NB4 (cell line): ENCODE data around the gene HEMK1.

ENCODE experiments used
- MYC ChIP-seq: IDR thresholded peaks from 2 replicates; pipeline ENCODE4 v1.6.1; 2011; ENCODE audit warnings: low read depth, low read length
- POLR2A ChIP-seq: IDR thresholded peaks from 2 replicates; pipeline ENCODE4 v1.6.1; 2011; ENCODE audit warnings: mild to moderate bottlenecking; ENCODE audit not compliant: insufficient read length; ENCODE audit errors: extremely low read depth
- TF ChIP-seq, protein P1 (sequence below): IDR thresholded peaks from one replicate; pipeline ENCODE4 v1.5.1; 2012; ENCODE audit warnings: low read depth, low read length
- TF ChIP-seq, protein P2 (sequence below): IDR thresholded peaks from 2 replicates; pipeline ENCODE4 v1.6.1; 2011; ENCODE audit warnings: low read depth, low read length

DNA sequence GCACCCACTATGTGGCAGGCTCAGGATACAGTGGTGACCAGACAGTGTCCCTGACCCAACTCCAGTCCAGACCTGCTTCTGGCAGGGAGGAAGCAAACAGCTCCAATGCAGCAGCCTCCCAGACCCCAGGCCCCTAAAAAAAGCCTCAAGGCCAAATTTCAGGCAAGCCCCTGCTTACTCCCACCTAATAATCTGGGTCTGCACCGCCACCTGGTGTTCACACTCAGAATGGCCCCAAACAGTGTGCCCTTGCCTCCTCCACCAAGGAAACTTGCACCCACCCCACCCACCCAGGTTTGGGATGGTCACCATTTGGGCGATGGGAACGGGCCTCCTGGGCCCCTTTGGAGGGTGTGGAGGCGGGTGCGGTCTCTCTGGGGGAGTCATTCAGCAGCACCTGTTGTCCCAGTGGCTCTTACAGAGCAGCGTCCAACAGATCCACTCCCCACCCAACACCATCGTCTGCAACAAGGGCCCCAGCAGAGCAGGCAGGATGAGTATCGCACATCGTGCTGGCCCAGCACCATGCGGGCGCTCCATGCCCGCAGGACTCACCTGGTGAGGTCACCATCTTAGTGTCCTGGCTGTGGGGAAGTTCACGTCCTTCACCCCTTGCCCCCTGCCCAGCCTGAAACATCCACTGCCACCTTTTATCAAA is 19.1 kb upstream of the HEMK1 start:
- TF ChIP-seq, protein P1, sequence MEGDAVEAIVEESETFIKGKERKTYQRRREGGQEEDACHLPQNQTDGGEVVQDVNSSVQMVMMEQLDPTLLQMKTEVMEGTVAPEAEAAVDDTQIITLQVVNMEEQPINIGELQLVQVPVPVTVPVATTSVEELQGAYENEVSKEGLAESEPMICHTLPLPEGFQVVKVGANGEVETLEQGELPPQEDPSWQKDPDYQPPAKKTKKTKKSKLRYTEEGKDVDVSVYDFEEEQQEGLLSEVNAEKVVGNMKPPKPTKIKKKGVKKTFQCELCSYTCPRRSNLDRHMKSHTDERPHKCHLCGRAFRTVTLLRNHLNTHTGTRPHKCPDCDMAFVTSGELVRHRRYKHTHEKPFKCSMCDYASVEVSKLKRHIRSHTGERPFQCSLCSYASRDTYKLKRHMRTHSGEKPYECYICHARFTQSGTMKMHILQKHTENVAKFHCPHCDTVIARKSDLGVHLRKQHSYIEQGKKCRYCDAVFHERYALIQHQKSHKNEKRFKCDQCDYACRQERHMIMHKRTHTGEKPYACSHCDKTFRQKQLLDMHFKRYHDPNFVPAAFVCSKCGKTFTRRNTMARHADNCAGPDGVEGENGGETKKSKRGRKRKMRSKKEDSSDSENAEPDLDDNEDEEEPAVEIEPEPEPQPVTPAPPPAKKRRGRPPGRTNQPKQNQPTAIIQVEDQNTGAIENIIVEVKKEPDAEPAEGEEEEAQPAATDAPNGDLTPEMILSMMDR = peak; percentile 73
- no peak for TF ChIP-seq POLR2A
- TF ChIP-seq, protein P2, sequence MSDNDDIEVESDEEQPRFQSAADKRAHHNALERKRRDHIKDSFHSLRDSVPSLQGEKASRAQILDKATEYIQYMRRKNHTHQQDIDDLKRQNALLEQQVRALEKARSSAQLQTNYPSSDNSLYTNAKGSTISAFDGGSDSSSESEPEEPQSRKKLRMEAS = no peak
- TF ChIP-seq MYC = no peak
